NOMO-1 treated with DMSO at 0.1 percent for 48 hours (cell line): ENCODE measurements around the gene SH2D1A.
"Not testable (repeated sequence)": the region's sequence is repeated elsewhere in the genome, so short reads cannot be mapped to it uniquely, and the experiment has no call there.

Experiments
- DNase-seq: peaks from one replicate; lab custom pipeline; 2025; ENCODE audit not compliant: unreplicated experiment; lab: John Stamatoyannopoulos, UW

SH2D1A gene

GRCh38 chrX:124348885-124349453 lies 2.6 kb downstream of the SH2D1A start:
- DNase-seq, result no peak

GRCh38 chrX:124354648-124355047 lies 8.3 kb downstream of the SH2D1A start:
- DNase-seq, result no peak

GRCh38 chrX:124358800-124359383 lies 12.5 kb downstream of the SH2D1A start:
- DNase-seq, result no peak

- DNase-seq, result no peak
Measured at GRCh38 chrX:124362072-124362471, 15.7 kb downstream of the SH2D1A start.

DNA sequence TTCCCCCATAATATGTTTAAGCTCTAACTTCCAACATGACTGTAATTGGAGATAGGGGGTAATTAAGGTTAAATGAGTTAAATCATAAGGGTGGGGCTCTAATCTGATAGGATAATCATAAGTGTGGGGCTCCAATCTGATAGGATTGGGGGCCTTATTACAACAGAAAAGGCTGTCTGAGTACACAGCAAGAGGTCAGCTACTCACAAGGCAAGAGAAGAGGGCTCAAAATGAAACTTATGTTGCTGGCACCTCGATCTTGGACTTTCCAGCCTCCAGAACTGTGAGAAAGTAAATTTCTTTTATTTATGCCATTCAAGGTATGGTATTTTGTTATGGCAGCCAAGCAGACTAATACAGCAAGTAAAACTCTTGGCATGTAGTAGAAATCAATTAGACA lies 16.4 kb downstream of the SH2D1A start:
- DNase-seq, result no peak

GRCh38 chrX:124369722-124370121 lies 23.4 kb downstream of the SH2D1A start:
- no peak for DNase-seq

DNA sequence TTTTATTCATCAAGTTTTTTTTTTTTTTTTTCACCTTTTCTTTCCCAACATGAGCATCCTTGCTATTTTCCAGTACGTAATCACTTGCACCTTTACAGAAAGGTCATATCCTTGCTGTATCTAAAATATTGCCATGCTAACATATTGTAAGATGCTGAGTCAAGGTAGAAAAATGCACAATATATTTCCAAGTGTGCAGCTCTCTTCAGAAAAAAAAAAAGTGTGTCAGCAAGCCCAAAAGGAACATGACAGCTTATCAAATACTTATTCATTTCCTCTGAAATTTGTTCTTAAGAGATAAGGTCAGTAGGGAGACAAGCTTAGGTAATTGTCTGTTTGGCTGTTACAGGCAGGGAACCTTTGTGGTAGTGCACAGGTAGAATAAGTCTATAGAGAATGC lies 27.0 kb downstream of the SH2D1A start:
- no peak for DNase-seq

- DNase-seq, result no peak
Measured at GRCh38 chrX:124378643-124379042, 32.3 kb downstream of the SH2D1A start.

- DNase-seq, result no peak
Measured at GRCh38 chrX:124383354-124383753, 37.0 kb downstream of the SH2D1A start.

DNA sequence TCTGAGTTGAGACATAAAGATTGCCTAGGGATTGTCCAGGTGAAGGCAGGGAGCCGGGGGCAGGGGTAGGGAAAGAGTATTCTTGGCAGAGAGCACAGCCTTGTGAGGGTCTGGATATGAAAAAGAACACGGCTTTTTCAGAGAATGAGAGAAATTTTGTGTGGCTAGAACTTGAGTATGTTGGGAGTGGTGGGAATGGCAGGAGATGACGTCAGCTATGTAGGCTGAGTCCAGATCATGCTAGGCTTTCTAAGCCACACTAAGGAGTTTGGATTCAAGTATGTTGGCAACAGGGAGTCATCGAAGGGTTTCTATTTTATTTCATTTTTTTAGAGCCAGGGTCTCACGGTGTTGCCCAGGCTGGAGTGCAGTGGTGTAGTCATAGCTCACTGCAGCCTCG lies 40.0 kb downstream of the SH2D1A start:
- no peak for DNase-seq

- peak; percentile 46 for DNase-seq
Measured at GRCh38 chrX:124388562-124388961, 42.2 kb downstream of the SH2D1A start.

GRCh38 chrX:124392794-124393193 lies 46.4 kb downstream of the SH2D1A start:
- no peak for DNase-seq

- DNase-seq, result peak; percentile 35
Measured at GRCh38 chrX:124393238-124393637, 46.9 kb downstream of the SH2D1A start.

GRCh38 chrX:124393659-124394058 lies 47.3 kb downstream of the SH2D1A start:
- no peak for DNase-seq

GRCh38 chrX:124395145-124395880 lies 49.0 kb downstream of the SH2D1A start:
- DNase-seq, result no peak

DNA sequence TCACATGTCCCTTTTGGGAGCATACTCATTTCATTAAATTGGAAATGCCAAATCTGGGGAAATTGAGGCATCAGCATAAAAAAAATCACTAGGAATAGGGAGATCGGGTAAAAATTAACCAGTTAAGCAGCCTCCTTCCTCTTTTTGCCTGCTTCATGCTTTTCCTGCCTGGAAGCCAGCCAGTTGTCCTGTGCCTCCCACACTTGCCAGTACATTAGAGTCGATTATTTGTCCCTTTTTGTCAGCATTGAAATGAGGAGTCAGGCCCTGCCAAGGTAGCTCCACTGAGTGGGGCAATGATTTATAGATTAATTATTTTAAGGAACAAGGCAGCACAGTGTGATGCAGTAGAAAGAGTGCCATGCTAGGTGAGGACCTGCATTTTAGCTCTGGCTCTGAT lies 55.3 kb downstream of the SH2D1A start:
- no peak for DNase-seq

GRCh38 chrX:124405868-124406267 lies 59.5 kb downstream of the SH2D1A start:
- no peak for DNase-seq

GRCh38 chrX:124406294-124407014 lies 60.1 kb downstream of the SH2D1A start:
- peak; percentile 63 for DNase-seq

DNA sequence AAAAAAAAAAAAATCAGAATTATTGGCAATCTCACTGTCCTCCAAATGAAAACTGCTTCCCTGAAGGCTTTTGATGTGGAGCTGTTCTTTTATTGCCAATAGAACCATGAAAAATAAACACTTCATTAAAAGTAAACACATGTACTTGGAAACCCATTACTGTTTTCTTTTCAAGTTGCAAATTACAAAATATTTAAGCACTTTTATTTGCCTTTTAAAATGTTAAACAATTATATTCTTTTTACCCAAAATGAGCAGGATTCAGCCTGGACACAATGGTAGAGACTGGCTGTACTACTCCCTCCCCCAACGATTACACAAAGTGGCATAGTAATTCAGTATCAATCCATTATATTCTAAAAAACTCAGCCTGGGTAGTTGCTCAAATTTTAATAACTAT lies 60.9 kb downstream of the SH2D1A start:
- DNase-seq, result no peak

GRCh38 chrX:124408380-124408779 lies 62.0 kb downstream of the SH2D1A start:
- DNase-seq, result not testable (repeated sequence)

DNA sequence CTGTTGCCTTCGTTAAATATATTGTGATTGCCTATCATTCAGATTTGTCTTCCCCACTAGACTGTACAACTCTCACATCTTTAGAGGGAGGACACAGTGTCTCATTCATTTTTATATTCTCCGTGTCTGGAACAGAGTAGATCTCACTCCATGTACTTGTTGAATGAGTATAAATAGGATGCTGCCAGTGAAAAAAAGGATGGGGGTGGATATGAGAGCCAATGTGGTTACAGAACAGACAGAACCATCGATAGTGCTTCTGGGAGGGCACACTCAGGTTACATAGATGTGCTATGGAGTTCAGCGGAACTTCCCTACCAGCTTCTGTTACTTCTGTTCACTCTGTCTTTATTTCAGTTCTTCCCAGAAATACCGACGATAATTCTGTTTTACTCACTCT lies 66.9 kb downstream of the SH2D1A start:
- no peak for DNase-seq

DNA sequence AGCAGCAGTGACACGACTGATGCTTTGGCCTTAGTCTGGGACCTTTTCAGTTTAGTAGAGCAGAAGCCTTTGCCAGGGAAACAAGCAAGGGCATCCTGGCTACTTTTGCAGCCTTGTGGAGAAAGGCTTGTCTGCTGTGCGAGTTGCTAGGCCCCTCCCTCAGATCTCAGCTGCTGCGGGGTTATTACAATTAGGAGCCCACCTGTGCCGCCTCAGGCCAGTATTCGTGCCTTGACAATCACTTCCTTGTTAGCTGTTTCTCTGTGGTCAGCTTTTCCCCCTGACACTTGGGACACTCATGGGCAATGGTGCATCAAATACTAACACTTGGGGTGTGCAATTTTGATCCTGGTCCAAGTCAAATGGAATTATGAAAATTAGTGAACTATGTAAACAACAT lies 67.9 kb downstream of the SH2D1A start:
- no peak for DNase-seq
